GM12878 (cell line): Measurements from ENCODE around the gene LRP1B. TPM values are rescaled to one million over a fixed set of nuclear protein-coding genes. Genes with fewer than 3 reads are reported as not detected.

Source experiments
- ATAC-seq: fragments of 200-7000 bp; cut with Tn5 transposase; 3 replicates; pipeline ENCODE4 v1.9.1; 2020; ENCODE audit warnings: mild to moderate bottlenecking, moderate library complexity
- BruUV-seq: library from RNA; stranded (reverse); fragments of 400-500 nt; replicated peaks from 2 replicates; lab custom pipeline; 2021; lab: Mats Ljungman, UMichigan
- CTCF ChIA-PET: fragments of 300-600 bp; sonication (Branson Sonifier 250); formaldehyde crosslinking; extraction: SDS; loops from one replicate; lab custom pipeline; 2021; ENCODE audit warnings: inconsistent platforms; lab: Yijun Ruan, JAX
- POLR2A ChIA-PET: fragments of 350-600 bp; formaldehyde crosslinking; extraction: SDS; loops from one replicate; lab custom pipeline; 2021; ENCODE audit warnings: inconsistent platforms; lab: Charles Lee
- RAD21 ChIA-PET: fragments of 300-600 bp; sonication (Branson Sonifier 250); formaldehyde crosslinking; loops from one replicate; lab custom pipeline; 2023; ENCODE audit warnings: antibody characterized with exemption; ENCODE audit not compliant: unreplicated experiment; lab: Charles Lee
- SMC1A ChIA-PET: fragments of 300-600 bp; sonication (Branson Sonifier 250); formaldehyde crosslinking; loops from one replicate; lab custom pipeline; 2023; ENCODE audit not compliant: unreplicated experiment, uncharacterized antibody; lab: Charles Lee
- DNase-seq: peaks from one replicate; pipeline ENCODE4 v3.0.0-alpha.2; 2011; ENCODE audit warnings: low read depth, low spot score
- FAIRE-seq: peaks from 3 replicates; lab custom pipeline; 2011; peaks lifted over from hg19 to GRCh38; lab: Jason Lieb, UNC
- H2AFZ ChIP-seq: 2 replicates; pipeline ENCODE4 v1.6.0; 2011; ENCODE audit warnings: low read depth, low read length, control low read depth; ENCODE audit not compliant: control insufficient read depth
- H3K27ac ChIP-seq: 2 replicates; pipeline ENCODE4 v1.5.1; 2011; ENCODE audit warnings: control low read depth; ENCODE audit not compliant: control insufficient read depth, insufficient read depth
- H3K27me3 ChIP-seq, 2 experiments: replicated peaks in 1 of 2; 2 replicates each; pipeline versions ENCODE4 v1.6.0 to v1.6.1; 2011; ENCODE audit warnings: low read length in 1 of 2; ENCODE audit not compliant: control insufficient read depth in 2 of 2, insufficient read depth in 2 of 2
- H3K36me3 ChIP-seq, 2 experiments: 2 replicates each; pipeline ENCODE4 v1.5.1; 2011; ENCODE audit warnings: low read length in 1 of 2; ENCODE audit not compliant: control insufficient read depth in 2 of 2, insufficient read depth in 2 of 2
- H3K4me1 ChIP-seq: 2 replicates; pipeline ENCODE4 v1.6.1; 2011; ENCODE audit warnings: mild to moderate bottlenecking, low read length, moderate library complexity, mixed read lengths; ENCODE audit not compliant: control insufficient read depth, insufficient read depth
- H3K4me2 ChIP-seq: 2 replicates; pipeline ENCODE4 v1.6.0; 2011; ENCODE audit warnings: control low read depth; ENCODE audit not compliant: control insufficient read depth, insufficient read depth
- H3K4me3 ChIP-seq: fragments of 200-600 bp; sonication (generic); 2 replicates; pipeline ENCODE4 v1.5.1; 2016
- H3K79me2 ChIP-seq: 2 replicates; pipeline ENCODE4 v1.6.0; 2011; ENCODE audit warnings: low read length; ENCODE audit not compliant: control insufficient read depth, insufficient read depth
- H3K9ac ChIP-seq: 2 replicates; pipeline ENCODE4 v1.8.0; 2011; ENCODE audit warnings: low read length, control low read depth, mixed read lengths; ENCODE audit not compliant: control insufficient read depth, insufficient read depth
- H3K9me3 ChIP-seq: replicated peaks from 3 replicates; pipeline ENCODE4 v1.5.1; 2011; ENCODE audit warnings: mild to moderate bottlenecking, low read length; ENCODE audit not compliant: control insufficient read depth, insufficient read depth
- H4K20me1 ChIP-seq: 2 replicates; pipeline ENCODE4 v1.6.0; 2011; ENCODE audit not compliant: control insufficient read depth, insufficient read depth
- CBX5 ChIP-seq: sonication (generic); IDR thresholded peaks from 2 replicates; pipeline ENCODE4 v1.6.1; 2016; ENCODE audit warnings: low read depth, moderate library complexity, mild to moderate bottlenecking, inconsistent platforms
- HDAC6 ChIP-seq: fragments of 200-600 bp; sonication (generic); IDR thresholded peaks from one replicate; pipeline ENCODE4 v1.8.0; 2017; ENCODE audit warnings: antibody characterized with exemption; ENCODE audit not compliant: unreplicated experiment
- IKZF1 ChIP-seq: fragments of 450-650 bp; conservative IDR thresholded peaks from 2 replicates; pipeline ENCODE4 v1.6.1; 2017; ENCODE audit warnings: antibody characterized with exemption, mild to moderate bottlenecking
- MYC ChIP-seq: IDR thresholded peaks from 2 replicates; pipeline ENCODE4 v1.6.1; 2011; ENCODE audit warnings: mild to moderate bottlenecking, low read length, moderate library complexity, inconsistent platforms; ENCODE audit not compliant: insufficient read depth, insufficient replicate concordance, insufficient read length, severe bottlenecking
- POLR2AphosphoS2 ChIP-seq: IDR thresholded peaks from 2 replicates; pipeline ENCODE4 v1.6.1; 2011; ENCODE audit warnings: low read depth, mild to moderate bottlenecking, low read length, improper control_type of control experiment, moderate library complexity
- SIN3A ChIP-seq: IDR thresholded peaks from 2 replicates; pipeline ENCODE4 v1.6.1; 2012; ENCODE audit warnings: low read depth, low read length, improper control_type of control experiment
- SREBF1 ChIP-seq: IDR thresholded peaks from 2 replicates; pipeline ENCODE4 v1.6.1; 2012; ENCODE audit warnings: mild to moderate bottlenecking, low read length
- SRF ChIP-seq, 2 experiments: IDR thresholded peaks; 2 replicates each; pipeline ENCODE4 v1.6.1; 2011; ENCODE audit warnings: low read depth in 2 of 2, low read length in 2 of 2, mild to moderate bottlenecking in 1 of 2, moderate library complexity in 1 of 2
- TAF1 ChIP-seq: IDR thresholded peaks from 2 replicates; pipeline ENCODE4 v1.6.1; 2011; ENCODE audit warnings: mild to moderate bottlenecking, low read depth, low read length, borderline replicate concordance
- TARDBP ChIP-seq: IDR thresholded peaks from 2 replicates; pipeline ENCODE4 v1.6.1; 2016; ENCODE audit warnings: borderline replicate concordance
- USF2 ChIP-seq: IDR thresholded peaks from 2 replicates; pipeline ENCODE4 v1.6.1; 2011; ENCODE audit warnings: low read depth, low read length, improper control_type of control experiment, borderline replicate concordance
- in situ Hi-C: fragments of 300-500 bp; cut with MboI; formaldehyde crosslinking; loops from 9 replicates; pipeline ENCODE4 v1.14.3; 2018; ENCODE audit warnings: mixed read lengths
- intact Hi-C: fragments of 100-400 bp; cut with micrococcal nuclease; formaldehyde crosslinking; loops from one replicate; pipeline ENCODE4 v1.14.2; 2022; ENCODE audit not compliant: unreplicated experiment
- polyA plus RNA-seq, 11 experiments: library from polyadenylated mRNA; depleted of rRNA in 4 of 11; unstranded in 6 of 11; stranded (reverse) in 5 of 11; fragments of >200 nt; fragmentation: Nextera tagmentation in 4 of 11; fragmentation: Illumina TruSeq in 1 of 11; extraction: Ambion mirVana in 4 of 11; extraction: Trizol in 1 of 11; gene quantifications; 1 replicate in 1 of 11; 2 replicates in 10 of 11; pipeline versions ENCODE4 v1.2.1 to v1.2.3, GENCODE V29; 2011 to 2016; ENCODE audit warnings: inconsistent platforms in 2 of 11, missing spikeins in 2 of 11, low read depth in 1 of 11
- total RNA-seq, 4 experiments: library from RNA; depleted of rRNA in 3 of 4; stranded (reverse); fragments of >200 nt in 3 of 4; fragmentation: Illumina TruSeq in 1 of 4; extraction: Trizol in 1 of 4; gene quantifications; 2 replicates each; pipeline versions ENCODE4 v1.2.1 to v1.2.3, GENCODE V29; 2013 to 2021

Gene LRP1B
- total and polyA plus RNA-seq, 10 of the 15 experiments (the other 5 are each of a cell fraction or from before 2014, with no cell fraction given), result under 0.01 to 0.06 (median 0.03) TPM; not detected in 5

- Histone ChIP-seq H4K20me1 (no peaks in the 10 kb centered on the region), H3K79me2 (no peaks in the 10 kb centered on the region), H3K27me3 (no peaks in the 10 kb centered on the region), H2AFZ (no peak overlapping the region), H3K9me3 (no peaks in the 10 kb centered on the region), H3K4me2 (no peak overlapping the region), H3K4me3 (no peak overlapping the region), H3K27ac (no peak overlapping the region), H3K4me1 (no peaks in the 10 kb centered on the region), H3K36me3 (no peaks in the 10 kb centered on the region), H3K9ac (no peak overlapping the region)
- CTCF ChIA-PET, result no interaction called here
- no peak for TF ChIP-seq USF2
- TF ChIP-seq MYC, result no peak
- TF ChIP-seq HDAC6, result no peak
- no peak for TF ChIP-seq SIN3A
- TF ChIP-seq CBX5, result no peak
- TF ChIP-seq SREBF1, result no peak
- TF ChIP-seq TARDBP, result no peak
- TF ChIP-seq IKZF1, result no peak
- no peak for TF ChIP-seq SRF (IDR thresholded peaks at IDR 0.05; ENCODE audit: low read depth in 2 of 2, low read length in 2 of 2)
- no peak for TF ChIP-seq POLR2AphosphoS2
- TF ChIP-seq TAF1, result no peak
- no peak for FAIRE-seq
- BruUV-seq, result no TSS peak
- in situ Hi-C loops, result no loop called here
- SMC1A ChIA-PET, result no interaction called here
- DNase-seq, result no peak
- no peak for ATAC-seq
- intact Hi-C loops, result no loop called here
- POLR2A ChIA-PET, result no interaction called here
- RAD21 ChIA-PET, result no interaction called here
Measured at GRCh38 chr2:140994856-140995255, 1136.0 kb downstream of the LRP1B start.
